Measurements from ENCODE around the gene ADGRL2.

DNA sequence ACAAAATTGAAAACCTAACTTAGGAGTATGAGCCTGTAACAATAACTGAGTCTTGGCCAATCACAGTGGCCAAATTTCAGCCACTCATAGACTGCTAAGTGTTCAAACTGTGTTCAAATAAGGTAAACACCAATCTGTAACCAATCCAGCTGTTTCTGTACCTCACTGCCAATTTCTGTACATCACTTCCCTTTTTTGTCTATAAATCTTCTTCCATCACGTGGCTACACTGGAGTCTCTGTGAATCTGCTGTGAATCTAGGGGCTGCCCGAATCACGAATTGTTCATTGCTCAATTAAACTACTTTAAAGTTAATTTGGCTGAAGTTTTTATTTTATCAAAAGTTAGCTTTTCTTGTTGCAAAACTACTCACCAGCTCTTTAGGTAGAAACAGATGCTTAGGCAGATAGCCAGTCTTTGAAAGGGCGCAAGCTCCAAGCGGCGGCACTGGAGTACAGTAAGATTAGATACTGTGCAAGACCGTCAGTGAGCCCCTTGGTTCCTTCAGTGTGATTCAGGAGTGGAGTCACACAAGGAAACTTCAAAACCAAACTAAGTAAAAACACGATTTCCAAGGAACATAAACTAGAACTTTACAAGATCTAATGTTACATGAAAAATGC lies 43.2 kb upstream of the ADGRL2 start:
- TF ChIP-seq, protein P1, sequence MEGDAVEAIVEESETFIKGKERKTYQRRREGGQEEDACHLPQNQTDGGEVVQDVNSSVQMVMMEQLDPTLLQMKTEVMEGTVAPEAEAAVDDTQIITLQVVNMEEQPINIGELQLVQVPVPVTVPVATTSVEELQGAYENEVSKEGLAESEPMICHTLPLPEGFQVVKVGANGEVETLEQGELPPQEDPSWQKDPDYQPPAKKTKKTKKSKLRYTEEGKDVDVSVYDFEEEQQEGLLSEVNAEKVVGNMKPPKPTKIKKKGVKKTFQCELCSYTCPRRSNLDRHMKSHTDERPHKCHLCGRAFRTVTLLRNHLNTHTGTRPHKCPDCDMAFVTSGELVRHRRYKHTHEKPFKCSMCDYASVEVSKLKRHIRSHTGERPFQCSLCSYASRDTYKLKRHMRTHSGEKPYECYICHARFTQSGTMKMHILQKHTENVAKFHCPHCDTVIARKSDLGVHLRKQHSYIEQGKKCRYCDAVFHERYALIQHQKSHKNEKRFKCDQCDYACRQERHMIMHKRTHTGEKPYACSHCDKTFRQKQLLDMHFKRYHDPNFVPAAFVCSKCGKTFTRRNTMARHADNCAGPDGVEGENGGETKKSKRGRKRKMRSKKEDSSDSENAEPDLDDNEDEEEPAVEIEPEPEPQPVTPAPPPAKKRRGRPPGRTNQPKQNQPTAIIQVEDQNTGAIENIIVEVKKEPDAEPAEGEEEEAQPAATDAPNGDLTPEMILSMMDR (IDR thresholded peaks at IDR 0.05) = no peak
- no peak for TF ChIP-seq EP300 (IDR thresholded peaks at IDR 0.05)
- no peak for TF ChIP-seq POLR2A (IDR thresholded peaks at IDR 0.05; ENCODE audit: low read depth)

Measured in esophagus muscularis mucosa (tissue), 4 donors.